ENCODE data around the gene PSMB7.

Gene PSMB7

GRCh38 chr9:124345063-124345462, 70.2 kb downstream of the PSMB7 start:
- no peak for DNase-seq (ENCODE audit: low read depth)

- DNase-seq (ENCODE audit: low read depth) = no peak
Measured at GRCh38 chr9:124344291-124345050, 70.8 kb downstream of the PSMB7 start.

- DNase-seq (ENCODE audit: low read depth) = no peak
Measured at GRCh38 chr9:124343533-124344290, 71.5 kb downstream of the PSMB7 start.

- DNase-seq (ENCODE audit: low read depth) = no peak
Measured at GRCh38 chr9:124342776-124343485, 72.3 kb downstream of the PSMB7 start.

GRCh38 chr9:124342402-124342775, 72.9 kb downstream of the PSMB7 start:
- no peak for DNase-seq (ENCODE audit: low read depth)

- no peak for DNase-seq (ENCODE audit: low read depth)
Measured at GRCh38 chr9:124341455-124342170, 73.6 kb downstream of the PSMB7 start.

GRCh38 chr9:124340219-124341069, 74.8 kb downstream of the PSMB7 start:
- no peak for DNase-seq (ENCODE audit: low read depth)

- no peak for DNase-seq (ENCODE audit: low read depth)
Measured at GRCh38 chr9:124339603-124340146, 75.6 kb downstream of the PSMB7 start.

GRCh38 chr9:124337562-124337961, 77.7 kb downstream of the PSMB7 start:
- no peak for DNase-seq (ENCODE audit: low read depth)

- no peak for DNase-seq (ENCODE audit: low read depth)
Measured at GRCh38 chr9:124335320-124335707, 79.9 kb downstream of the PSMB7 start.

GRCh38 chr9:124334568-124335319, 80.5 kb downstream of the PSMB7 start:
- DNase-seq (ENCODE audit: low read depth) = no peak

GRCh38 chr9:124333203-124333579, 82.1 kb downstream of the PSMB7 start:
- DNase-seq (ENCODE audit: low read depth) = no peak

- no peak for DNase-seq (ENCODE audit: low read depth)
Measured at GRCh38 chr9:124332361-124333202, 82.7 kb downstream of the PSMB7 start.

GRCh38 chr9:124331580-124331979, 83.7 kb downstream of the PSMB7 start:
- no peak for DNase-seq (ENCODE audit: low read depth)

- DNase-seq (ENCODE audit: low read depth) = no peak
Measured at GRCh38 chr9:124330011-124330697, 85.1 kb downstream of the PSMB7 start.

GRCh38 chr9:124329206-124329792, 85.9 kb downstream of the PSMB7 start:
- DNase-seq (ENCODE audit: low read depth) = no peak

GRCh38 chr9:124328285-124328684, 87.0 kb downstream of the PSMB7 start:
- no peak for DNase-seq (ENCODE audit: low read depth)

GRCh38 chr9:124327491-124327890, 87.8 kb downstream of the PSMB7 start:
- no peak for DNase-seq (ENCODE audit: low read depth)
